GM21447 (cell line): Measurements from ENCODE around the gene FIBCD1.
"Not testable (repeated sequence)": the region's sequence is repeated elsewhere in the genome, so short reads cannot be mapped to it uniquely, and the experiment has no call there.

Experiments
- ATAC-seq: cut with Tn5 transposase; IDR thresholded peaks from one replicate; pipeline ENCODE4 v1.9.1; 2021; ENCODE audit not compliant: unreplicated experiment

Gene FIBCD1

GRCh38 chr9:130910670-130911069 lies 28.4 kb downstream of the FIBCD1 start:
- not testable (repeated sequence) for ATAC-seq

GRCh38 chr9:130910041-130910440 lies 29.0 kb downstream of the FIBCD1 start:
- ATAC-seq = not testable (repeated sequence)

DNA sequence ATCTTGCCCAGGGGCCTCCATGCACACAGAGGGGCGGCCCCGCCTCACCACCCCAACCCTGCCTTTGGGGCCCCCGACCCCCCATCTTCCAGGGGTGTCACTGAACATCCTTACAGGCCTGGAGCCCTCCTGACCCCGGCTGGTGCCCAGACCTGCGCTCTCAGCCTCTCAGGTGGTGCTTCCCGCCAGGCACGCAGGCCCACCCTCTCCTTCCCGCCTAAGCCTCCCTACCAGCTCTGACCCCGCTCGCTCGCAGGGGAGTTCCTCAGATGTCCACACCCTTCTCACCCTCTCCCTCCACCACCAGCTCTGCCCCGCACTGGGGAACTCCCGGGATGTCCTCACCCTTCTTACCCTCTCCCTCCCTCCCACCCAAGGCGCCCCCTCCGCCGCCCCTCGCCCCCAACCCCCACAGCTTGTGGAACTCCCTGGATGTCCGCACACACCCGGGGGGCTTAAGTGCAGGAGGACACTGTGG lies 30.1 kb downstream of the FIBCD1 start:
- ATAC-seq = no peak

DNA sequence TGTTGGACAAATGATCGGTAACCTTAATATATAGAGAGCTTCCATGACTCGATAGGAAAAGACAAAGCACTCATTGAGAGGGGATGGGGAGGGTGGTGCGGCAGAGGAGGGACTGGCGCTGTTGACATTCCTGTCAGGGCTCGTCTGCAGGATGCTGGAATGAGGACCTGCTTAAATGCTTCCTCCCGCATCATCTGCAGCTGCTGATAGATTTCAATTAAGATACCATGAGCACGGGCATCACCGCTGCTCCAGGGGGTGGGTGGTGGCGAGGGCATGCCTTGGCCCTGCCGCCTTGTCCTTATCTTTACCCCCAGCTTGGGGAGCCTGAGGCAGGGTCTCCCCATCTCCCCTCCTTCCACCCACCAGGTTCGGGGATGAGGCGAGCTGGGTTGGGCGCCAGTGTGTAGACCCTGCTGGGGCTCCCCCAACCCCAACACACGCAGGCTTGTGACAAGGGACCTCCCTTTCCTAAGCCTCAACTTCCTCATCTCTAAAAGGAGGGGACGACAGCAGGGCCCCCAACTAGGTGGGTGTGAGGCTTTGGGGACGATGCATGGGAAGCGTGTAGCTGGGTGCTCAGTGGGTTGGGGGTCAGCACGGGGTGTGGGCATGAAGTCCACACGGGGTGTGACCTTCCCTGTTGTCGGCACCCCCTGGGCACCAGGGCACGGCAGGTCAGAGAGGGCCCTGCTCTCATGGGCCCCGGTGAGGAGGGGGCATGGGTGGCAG lies 30.7 kb downstream of the FIBCD1 start:
- no peak for ATAC-seq

GRCh38 chr9:130906735-130907416 lies 32.2 kb downstream of the FIBCD1 start:
- ATAC-seq = no peak

DNA sequence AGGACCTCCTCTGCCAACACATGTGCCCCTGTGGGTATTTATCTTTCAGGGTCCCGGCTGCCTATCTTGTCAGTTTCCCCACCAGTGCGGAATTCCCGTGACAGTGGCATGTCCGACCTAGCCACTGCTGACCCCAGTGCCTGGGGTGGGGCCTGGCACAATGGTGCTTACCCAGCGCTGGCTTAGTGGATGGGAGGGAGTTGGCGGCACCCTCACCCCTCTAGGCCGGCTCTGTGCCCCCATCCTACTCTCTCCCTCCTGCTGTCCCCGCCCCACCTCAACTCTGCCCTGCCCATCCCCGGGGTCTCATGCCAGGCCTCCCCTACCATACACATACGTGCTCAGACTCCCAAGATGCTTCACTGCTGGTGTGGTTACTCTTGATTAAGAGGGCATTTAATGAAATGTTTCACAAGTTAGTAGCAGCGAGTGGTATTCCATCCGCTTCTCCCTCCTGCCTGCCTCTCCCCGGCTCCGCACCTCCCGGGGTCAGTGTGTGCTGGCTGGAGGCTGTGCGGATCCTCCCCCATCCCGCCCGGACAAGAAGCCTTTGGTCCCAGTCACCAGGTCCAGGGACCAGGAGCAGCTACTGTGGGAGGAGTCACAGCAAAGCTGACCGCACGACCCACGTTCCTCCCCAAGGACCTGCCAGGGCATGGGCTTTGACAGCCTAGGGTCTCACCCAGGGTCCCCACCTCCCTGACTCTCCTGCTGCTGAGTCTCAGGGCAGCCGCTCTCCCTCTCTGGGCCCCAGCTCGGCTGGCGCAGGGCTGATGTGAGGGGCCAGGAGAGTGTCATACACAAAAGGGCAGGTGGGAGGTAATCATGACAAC lies 32.9 kb downstream of the FIBCD1 start:
- ATAC-seq = no peak

DNA sequence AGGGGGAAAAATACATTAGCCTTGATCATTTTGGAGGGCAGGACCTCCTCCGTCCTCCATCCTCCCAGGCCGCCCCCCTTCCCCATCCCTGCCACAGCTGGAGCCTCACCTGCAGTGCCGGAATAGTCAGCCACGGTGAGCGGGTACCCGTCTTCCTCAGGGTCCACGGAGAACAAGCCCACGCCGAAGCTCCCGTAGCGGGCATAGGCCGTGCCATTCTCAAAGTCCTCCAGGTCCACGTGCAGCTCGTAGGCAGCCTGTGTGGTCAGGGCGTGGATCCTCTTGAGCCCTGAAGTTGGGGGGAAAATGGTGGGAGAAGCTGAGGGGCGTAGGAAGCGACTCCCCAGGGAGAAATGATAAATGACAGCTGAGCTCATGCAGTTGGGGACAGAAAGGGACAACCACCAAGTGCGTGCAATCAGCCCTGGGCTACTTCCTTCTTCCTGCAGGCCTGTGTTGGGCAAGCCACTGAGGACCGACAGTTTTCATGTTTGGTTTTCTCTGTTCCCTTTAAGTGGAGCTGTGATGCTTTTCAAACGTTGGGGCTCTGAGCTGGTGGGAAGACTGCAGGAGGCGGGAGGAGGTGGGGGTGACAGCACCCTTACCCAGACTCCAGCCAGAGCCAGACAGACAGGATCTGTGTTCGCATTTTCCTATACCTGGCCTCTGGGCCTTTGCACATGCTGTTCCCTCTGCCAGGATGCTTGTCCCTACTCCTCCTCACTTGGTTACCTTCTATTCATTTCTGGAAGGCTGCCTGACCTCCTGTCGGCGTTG lies 33.7 kb downstream of the FIBCD1 start:
- no peak for ATAC-seq

DNA sequence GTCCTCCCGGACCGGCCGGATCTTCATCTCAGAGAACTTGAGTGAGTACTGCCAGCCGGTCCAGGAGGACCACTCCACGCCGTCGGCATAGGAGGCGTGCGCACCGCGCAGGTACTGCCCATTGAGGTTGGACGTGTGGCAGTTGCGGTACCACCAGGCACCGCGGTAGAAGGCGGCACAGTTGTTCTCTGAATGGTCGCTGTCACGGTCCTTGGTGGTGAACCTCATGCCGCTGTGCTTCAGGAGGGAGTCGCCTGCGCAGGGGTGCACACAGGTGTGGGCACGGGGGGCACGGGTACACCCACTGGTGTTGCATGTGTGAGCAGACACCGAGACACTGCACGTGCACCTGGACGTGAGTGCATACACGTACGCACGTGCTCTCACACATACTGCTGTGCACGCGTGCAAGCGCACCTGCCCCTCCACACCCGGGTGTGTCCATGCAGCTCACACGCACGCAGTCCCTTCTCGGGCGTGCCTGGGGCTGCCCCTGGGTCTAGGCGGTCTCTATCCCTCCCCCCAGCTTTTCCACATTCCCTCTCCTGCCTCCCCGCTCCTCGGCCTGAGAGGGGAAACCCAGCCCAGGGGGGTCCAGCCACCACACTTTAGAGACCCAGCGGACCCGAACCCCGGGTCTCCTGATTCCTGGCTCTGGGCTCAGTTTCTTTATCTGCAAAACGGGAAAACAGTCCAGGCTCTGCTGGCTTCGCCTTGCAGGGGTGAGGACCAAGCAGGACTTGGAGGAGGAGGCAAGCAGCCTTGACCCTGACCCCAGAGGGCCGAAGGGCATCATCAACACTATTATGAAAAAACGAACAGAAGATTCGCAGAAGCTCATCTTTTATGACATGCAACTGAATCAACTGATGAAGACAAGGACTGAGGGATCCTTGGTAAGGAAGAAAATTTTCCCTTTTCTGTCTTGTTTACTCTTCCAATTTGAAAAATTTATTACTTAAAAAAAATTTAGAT lies 34.7 kb downstream of the FIBCD1 start:
- no peak for ATAC-seq

DNA sequence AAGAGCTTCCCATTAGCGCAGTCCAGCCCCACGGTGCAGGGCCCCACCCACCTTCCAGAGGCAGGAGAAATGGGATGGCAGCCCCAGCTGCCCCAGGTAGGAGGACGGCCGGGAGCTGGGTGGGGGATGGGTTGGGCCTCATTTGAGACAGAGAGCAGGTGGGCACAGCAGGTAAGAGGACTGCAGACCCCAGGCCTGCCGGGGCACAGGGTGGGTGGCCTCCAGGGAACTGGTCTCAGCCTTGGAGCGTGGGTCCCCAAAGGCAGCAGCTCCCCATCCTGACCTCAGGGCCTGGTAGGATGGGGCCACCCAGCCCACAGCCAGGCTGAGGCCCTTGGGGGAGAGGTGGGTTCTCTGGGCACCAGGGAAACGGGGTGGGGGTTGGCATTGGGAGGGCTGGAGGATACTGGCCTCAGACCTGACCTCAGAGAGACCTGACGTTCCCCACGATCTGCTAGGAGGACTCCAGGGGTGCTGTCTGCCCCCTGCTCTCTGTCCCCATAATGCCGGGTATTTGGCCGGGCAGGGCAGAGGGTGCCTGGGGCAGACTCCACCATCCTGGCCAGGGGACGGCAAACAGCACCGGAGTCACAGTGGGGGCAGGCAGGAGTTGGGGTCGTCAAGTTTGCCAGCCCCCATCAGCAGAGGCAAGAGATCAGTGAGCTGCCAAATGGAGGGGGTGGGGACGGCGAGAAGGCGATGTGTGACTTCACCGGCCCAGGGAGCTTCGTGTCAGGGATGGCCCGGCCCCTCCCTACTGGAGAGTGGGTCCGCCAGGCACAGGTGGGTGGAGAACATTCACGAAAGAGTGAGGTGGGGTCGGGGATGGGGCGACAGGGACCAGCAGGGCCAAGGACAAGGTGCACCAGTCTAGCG lies 35.6 kb downstream of the FIBCD1 start:
- no peak for ATAC-seq

DNA sequence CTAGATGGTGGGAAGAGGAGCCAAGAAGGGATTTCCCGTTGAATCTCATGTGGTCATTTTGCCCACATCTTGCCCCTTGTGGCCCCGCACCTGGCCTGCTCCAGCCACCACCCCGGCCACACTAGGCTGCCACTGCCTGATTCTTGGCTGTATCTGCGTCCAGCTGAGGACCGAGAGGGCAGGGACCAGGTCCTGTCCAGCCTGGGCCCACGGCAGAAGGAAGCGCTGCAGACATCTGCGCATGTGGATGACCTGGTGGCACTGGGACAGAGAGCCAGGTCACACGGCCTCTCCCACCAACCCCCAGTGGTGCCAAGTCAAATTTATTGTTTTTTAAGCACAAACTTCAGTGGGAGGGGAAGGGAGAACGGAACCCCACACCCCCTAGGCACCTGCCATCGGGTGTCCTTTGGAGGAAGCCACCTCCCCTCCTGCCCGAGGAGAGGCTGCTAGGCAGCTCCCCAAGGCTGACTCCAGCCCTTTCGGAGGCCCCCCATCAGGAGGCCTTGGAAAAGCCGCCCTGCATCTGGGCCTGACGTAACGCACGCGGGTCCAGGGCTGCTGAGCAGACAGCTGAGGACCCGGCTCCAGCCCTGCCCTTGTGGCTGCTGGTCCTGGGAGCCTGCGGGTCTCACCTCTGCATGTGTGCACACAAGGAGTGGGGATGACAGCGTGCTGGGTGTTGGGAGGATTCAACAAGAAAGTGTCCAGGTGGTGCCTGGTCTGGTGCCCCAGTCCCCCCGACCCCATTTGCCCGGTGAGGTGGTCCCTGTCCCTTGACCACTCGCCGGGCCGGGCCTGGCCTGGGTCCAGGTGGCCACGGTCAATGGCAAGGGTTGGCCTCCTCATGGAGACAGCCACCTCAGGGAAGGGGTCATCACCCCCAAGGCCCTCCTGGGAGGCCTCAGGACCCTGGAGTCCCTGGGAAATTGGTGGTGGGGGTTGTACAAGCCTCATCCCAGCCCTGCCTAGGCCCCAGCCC lies 36.6 kb downstream of the FIBCD1 start:
- no peak for ATAC-seq

DNA sequence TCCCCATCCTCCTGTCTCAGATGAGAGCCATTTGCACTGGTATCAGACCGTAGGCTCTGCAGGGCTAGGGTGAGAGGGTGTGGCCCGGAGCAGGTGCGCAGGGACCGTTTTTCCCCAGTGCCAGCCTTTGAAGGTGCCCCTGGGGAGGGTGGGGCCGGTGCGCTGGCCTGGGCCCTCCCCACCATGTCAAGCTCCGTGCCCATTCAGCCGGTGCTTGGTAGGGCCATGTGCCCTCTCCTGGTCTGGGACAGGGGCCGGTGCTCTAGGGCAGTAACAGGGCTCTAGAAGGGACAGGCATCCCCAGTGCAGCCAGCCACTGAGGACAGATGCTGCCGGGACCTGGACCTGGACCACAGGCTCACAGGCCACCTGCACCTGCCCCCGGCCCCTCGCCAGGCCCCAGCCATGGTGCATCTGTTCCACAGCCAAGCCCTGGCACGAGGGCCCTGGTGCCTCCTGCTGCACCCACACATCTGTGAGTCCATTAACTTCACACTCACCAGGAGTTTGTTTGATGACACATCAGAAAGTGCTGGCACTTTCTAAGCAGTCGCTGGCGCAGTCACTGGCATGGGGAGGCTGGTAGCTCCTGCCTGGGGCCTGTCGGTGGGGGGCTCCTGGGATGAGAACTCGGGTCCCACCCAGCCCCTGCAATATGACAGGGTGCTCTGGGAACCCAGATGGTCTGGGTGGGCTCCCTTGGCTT lies 37.4 kb downstream of the FIBCD1 start:
- no peak for ATAC-seq

GRCh38 chr9:130900701-130901497 lies 38.1 kb downstream of the FIBCD1 start:
- ATAC-seq = no peak

- ATAC-seq = no peak
These were observed 39.8 kb downstream of the FIBCD1 start for GRCh38 chr9:130899051-130899748.

DNA sequence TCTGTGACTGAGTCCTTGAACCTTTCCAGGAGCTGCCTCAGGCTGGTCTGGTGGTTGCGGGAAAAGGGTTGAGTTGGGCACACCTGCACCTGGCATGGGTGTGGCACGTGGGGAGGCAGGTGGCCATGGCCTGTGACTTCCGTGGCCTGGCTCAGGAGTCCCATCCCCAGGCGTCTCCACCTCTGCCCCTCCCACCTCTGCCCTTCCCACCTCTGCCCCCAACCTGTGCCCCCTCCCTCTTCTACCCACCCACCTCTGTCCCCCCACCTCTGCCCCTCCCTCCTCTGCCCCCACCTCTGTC lies 40.5 kb downstream of the FIBCD1 start:
- no peak for ATAC-seq

DNA sequence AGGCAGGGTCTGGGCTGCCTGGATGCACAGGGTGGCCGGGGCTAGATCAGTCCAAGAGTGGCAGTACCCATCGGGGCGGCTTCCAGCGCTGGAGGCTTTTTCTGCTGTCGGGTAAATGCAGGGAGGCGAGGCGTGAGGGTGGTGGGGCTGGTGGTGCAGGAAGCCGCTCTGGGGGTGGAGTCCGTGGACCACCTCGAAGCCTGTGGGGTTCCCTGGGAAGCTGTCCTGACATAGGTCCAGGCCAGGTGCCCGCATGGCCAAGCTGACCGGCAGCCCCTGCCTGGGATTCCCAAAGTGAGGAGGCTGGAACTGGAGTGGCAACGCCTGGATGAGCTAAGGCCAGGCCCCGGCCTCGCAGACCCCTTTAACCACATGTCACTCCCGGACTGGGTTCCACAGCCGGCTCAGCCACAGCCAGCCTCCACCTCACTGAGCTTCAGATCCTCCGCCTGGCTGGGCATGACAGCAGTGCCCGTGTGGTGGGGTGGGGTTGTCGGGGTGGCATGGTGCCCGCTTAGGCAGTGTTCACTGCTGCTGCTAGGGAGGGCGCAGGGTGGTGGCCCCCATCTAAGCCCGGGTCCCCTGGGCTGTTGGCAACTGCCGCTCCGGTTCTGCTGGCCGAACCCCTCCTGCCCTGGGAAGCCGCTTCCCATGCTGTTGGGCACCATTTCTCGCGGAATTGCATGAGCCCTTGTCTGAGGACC lies 41.0 kb downstream of the FIBCD1 start:
- no peak for ATAC-seq
